A673 (cell line): Measurements from ENCODE around the gene THY1. TPM values are rescaled to one million over a fixed set of nuclear protein-coding genes. Genes with fewer than 3 reads are reported as not detected.
"Not testable (repeated sequence)": the region's sequence is repeated elsewhere in the genome, so short reads cannot be mapped to it uniquely, and the experiment has no call there.

Source experiments
- BruUV-seq: library from RNA; stranded (reverse); fragments of 400-500 nt; replicated peaks from 2 replicates; lab custom pipeline; 2021; lab: Mats Ljungman, UMichigan
- CTCF ChIA-PET: fragments of 300-600 bp; sonication (Branson Sonifier 250); formaldehyde crosslinking; loops from one replicate; lab custom pipeline; 2022; ENCODE audit warnings: antibody characterized with exemption; lab: Charles Lee
- POLR2A ChIA-PET: fragments of 300-600 bp; sonication (Branson Sonifier 250); formaldehyde crosslinking; loops from one replicate; lab custom pipeline; 2022; ENCODE audit warnings: antibody characterized with exemption; ENCODE audit not compliant: low non-redundant PET; lab: Charles Lee
- DNase-seq: peaks from one replicate; pipeline ENCODE4 v3.0.0-alpha.2; 2015; ENCODE audit warnings: low spot score
- H3K27ac ChIP-seq: fragments of 200-600 bp; sonication (generic); 2 replicates; pipeline ENCODE4 v1.5.1; 2016; ENCODE audit warnings: mixed run types, low read depth, mild to moderate bottlenecking, mixed read lengths, antibody characterized with exemption, low read length; ENCODE audit not compliant: poor library complexity, severe bottlenecking
- H3K27me3 ChIP-seq: fragments of 200-600 bp; sonication (generic); replicated peaks from 2 replicates; pipeline ENCODE4 v1.6.1; 2017; ENCODE audit warnings: mixed run types, low read depth, mild to moderate bottlenecking, mixed read lengths, antibody characterized with exemption, low read length; ENCODE audit not compliant: insufficient read depth, poor library complexity
- H3K36me3 ChIP-seq: fragments of 200-600 bp; sonication (generic); 2 replicates; pipeline ENCODE4 v1.6.1; 2016; ENCODE audit warnings: mixed run types, mild to moderate bottlenecking, mixed read lengths, antibody characterized with exemption, low read length; ENCODE audit not compliant: insufficient read depth, poor library complexity, severe bottlenecking
- H3K4me1 ChIP-seq: fragments of 200-600 bp; sonication (generic); 2 replicates; pipeline ENCODE4 v1.6.1; 2017; ENCODE audit warnings: mixed run types, mild to moderate bottlenecking, mixed read lengths, antibody characterized with exemption, low read length; ENCODE audit not compliant: insufficient read depth, poor library complexity, severe bottlenecking
- H3K4me3 ChIP-seq: fragments of 200-600 bp; sonication (generic); 2 replicates; pipeline ENCODE4 v1.5.1; 2016; ENCODE audit warnings: low read depth, mixed run types, mild to moderate bottlenecking, mixed read lengths, low read length; ENCODE audit not compliant: poor library complexity, severe bottlenecking
- H3K9me3 ChIP-seq: fragments of 200-600 bp; sonication (generic); 2 replicates; pipeline ENCODE4 v1.6.1; 2016; ENCODE audit warnings: mixed run types, low read depth, mild to moderate bottlenecking, mixed read lengths, antibody characterized with exemption, low read length; ENCODE audit not compliant: poor library complexity, severe bottlenecking
- EZH2 ChIP-seq: fragments of 200-600 bp; sonication (generic); IDR thresholded peaks from 2 replicates; pipeline ENCODE4 v1.6.1; 2017; ENCODE audit warnings: borderline replicate concordance, low read depth, mild to moderate bottlenecking, mixed read lengths, antibody characterized with exemption, low read length; ENCODE audit not compliant: poor library complexity, severe bottlenecking
- intact Hi-C: fragments of 100-400 bp; cut with micrococcal nuclease; formaldehyde crosslinking; loops from one replicate; pipeline ENCODE4 v1.10.0; 2022; ENCODE audit not compliant: unreplicated experiment
- total RNA-seq: library from RNA; stranded (reverse); gene quantifications from 2 replicates; pipeline ENCODE4 v1.2.3, GENCODE V29; 2021
- TF ChIP-seq, protein P1 (sequence below): fragments of 300-800, 200-600 bp; sonication (generic); conservative IDR thresholded peaks from 2 replicates; pipeline ENCODE4 v1.5.1; 2017; ENCODE audit warnings: low read depth, mild to moderate bottlenecking, antibody characterized with exemption, low read length, moderate library complexity, mixed read lengths

Gene THY1
- total RNA-seq, 1 experiment from 2014 or later: 187 TPM

DNA sequence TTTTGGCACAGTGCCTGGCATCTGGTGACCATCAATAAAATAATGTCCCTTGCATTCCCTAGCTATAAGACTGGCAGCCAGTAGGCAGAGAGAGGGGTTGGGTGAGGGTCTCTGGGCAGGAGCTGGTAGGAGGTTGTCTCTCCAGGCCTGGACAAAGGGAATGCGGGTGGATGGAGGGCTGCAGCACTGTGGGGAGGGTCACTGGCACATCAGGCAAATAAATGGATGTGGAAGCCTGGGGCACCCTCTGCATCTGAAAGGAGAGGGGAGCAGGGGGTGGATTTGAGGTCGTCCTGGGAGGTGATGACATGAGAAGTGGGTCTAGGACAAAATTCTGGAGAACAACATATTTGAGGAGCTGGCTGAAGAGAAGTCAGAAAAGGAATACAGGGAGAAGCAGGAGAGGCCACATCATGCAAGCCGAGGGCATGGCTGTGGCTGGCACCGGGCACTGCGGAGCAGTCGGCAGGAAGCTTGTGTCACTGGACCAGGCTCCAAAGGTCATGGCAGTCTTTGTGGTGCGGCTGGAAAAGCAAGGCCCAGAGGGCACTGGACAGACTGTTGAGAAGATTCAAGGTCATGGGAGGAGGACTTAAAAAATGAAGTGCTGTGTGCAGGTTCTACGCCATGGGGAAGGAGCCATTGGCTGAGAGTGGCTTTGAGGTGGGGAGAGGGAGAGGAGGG, 36.5 kb upstream of the THY1 start:
- no TSS peak for BruUV-seq
- no peak for DNase-seq
- intact Hi-C loops: no loop called here
- Histone ChIP-seq H3K4me1 (no peaks in the 10 kb centered on the region), H3K4me3 (no peak overlapping the region), H3K27me3 (no peaks in the 10 kb centered on the region), H3K9me3 (no peaks in the 10 kb centered on the region), H3K36me3 (no peaks in the 10 kb centered on the region), H3K27ac (no peak overlapping the region)
- POLR2A ChIA-PET: no interaction called here
- CTCF ChIA-PET: interaction anchor here (0.7 kb wide), 1 partner anchor 135 kb away, joined by 10 read pairs; no protein-coding TSS in a partner anchor
- no peak for TF ChIP-seq EZH2

DNA sequence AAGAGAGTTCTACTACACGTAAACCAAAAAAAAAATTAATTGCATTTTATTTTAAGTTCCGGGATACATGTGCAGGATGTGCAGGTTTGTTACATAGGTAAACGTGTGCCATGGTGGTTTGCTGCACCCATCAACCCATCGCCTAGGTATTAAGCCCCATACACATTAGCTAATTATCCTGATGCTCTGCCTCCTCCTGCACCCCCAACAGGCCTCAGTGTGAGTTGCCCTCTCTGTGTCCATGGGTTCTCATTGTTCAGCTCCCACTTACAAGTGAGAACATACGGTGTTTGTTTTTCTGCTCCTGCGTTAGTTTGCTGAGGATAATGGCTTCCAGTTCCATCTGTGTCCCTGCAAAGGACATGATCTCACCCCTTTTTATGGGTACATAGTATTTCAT, 32.7 kb upstream of the THY1 start:
- BruUV-seq, H3K27ac ChIP-seq, H3K4me3 ChIP-seq, H3K27me3 ChIP-seq, H3K9me3 ChIP-seq, H3K36me3 ChIP-seq, POLR2A ChIA-PET, intact Hi-C loops, CTCF ChIA-PET, H3K4me1 ChIP-seq, DNase-seq: not testable (repeated sequence)

DNA sequence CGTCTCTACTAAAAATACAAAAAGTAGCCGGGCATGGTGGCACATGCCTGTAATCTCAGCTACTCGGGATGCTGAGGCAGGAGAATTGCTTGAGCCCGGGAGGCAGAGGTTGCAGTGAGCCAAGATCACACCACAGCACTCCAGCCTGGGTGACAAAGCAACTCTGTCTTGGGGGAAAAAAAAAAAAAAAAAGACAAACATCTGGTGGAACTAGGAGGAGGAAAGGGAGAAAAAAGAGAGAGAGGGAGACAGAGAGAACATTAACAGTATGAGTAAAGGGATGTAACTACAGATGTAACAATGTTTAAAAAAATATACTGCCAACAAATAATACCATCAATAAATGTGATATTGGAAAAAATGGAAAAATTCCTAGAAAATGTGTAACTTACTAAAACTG, 32.3 kb upstream of the THY1 start:
- CTCF ChIA-PET, H3K4me3 ChIP-seq, DNase-seq, H3K4me1 ChIP-seq, intact Hi-C loops, H3K27me3 ChIP-seq, H3K27ac ChIP-seq, POLR2A ChIA-PET, H3K9me3 ChIP-seq, BruUV-seq, H3K36me3 ChIP-seq: not testable (repeated sequence)

DNA sequence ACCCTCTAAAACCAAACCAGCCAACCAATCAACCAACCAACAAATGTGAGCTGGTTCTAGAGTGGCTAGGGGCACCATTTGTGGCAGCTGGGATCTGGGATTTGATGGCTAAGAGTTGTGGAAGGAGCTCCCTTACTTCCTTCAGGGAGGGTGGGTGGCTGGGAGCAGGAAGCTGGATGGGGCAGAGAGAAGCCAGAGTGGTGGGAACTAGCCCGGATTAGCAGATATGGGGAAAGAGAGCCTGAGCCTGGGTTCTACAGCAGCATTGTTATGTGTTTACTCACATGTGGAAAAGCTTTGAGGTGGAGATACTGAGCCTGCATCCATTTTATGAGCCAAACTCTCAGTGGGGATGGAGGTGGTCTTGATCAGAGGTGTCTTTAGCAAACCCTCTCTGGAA, 30.9 kb upstream of the THY1 start:
- ChIA-PET CTCF (interaction anchor here (1.0 kb wide), 1 partner anchor 21 kb away, joined by 3 read pairs; no protein-coding TSS in a partner anchor), POLR2A (no interaction called here)
- BruUV-seq: no TSS peak

More for the DNA sequence above, 30.9 kb upstream of the THY1 start:
- H3K27me3 ChIP-seq: no peaks in the 10 kb centered on the region
- TF ChIP-seq, protein P1, sequence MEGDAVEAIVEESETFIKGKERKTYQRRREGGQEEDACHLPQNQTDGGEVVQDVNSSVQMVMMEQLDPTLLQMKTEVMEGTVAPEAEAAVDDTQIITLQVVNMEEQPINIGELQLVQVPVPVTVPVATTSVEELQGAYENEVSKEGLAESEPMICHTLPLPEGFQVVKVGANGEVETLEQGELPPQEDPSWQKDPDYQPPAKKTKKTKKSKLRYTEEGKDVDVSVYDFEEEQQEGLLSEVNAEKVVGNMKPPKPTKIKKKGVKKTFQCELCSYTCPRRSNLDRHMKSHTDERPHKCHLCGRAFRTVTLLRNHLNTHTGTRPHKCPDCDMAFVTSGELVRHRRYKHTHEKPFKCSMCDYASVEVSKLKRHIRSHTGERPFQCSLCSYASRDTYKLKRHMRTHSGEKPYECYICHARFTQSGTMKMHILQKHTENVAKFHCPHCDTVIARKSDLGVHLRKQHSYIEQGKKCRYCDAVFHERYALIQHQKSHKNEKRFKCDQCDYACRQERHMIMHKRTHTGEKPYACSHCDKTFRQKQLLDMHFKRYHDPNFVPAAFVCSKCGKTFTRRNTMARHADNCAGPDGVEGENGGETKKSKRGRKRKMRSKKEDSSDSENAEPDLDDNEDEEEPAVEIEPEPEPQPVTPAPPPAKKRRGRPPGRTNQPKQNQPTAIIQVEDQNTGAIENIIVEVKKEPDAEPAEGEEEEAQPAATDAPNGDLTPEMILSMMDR: no peak
- TF ChIP-seq EZH2: no peak
- no peaks in the 10 kb centered on the region for H3K36me3 ChIP-seq
- no peaks in the 10 kb centered on the region for H3K9me3 ChIP-seq
- no peaks in the 10 kb centered on the region for H3K4me1 ChIP-seq
- no peak for DNase-seq
- intact Hi-C loops: no loop called here
- no peak overlapping the region for H3K4me3 ChIP-seq
- no peak overlapping the region for H3K27ac ChIP-seq
